Measurements from ENCODE around the gene SNRPD1.
A peak's percentile ranks its signal among the peaks of the same experiment; 100 is the strongest.
"Not testable (repeated sequence)": the region's sequence is repeated elsewhere in the genome, so short reads cannot be mapped to it uniquely, and the experiment has no call there.

SNRPD1 gene

GRCh38 chr18:21638822-21639221 lies 26.7 kb downstream of the SNRPD1 start:
- DNase-seq, result no peak

- not testable (repeated sequence) for DNase-seq
These were observed 28.3 kb downstream of the SNRPD1 start for GRCh38 chr18:21640375-21640774.

- DNase-seq, result no peak
These were observed 38.2 kb downstream of the SNRPD1 start for GRCh38 chr18:21650311-21650710.

- no peak for DNase-seq
These were observed 40.0 kb downstream of the SNRPD1 start for GRCh38 chr18:21652073-21652472.

- DNase-seq, result no peak
These were observed 41.2 kb downstream of the SNRPD1 start for GRCh38 chr18:21653361-21653760.

DNA sequence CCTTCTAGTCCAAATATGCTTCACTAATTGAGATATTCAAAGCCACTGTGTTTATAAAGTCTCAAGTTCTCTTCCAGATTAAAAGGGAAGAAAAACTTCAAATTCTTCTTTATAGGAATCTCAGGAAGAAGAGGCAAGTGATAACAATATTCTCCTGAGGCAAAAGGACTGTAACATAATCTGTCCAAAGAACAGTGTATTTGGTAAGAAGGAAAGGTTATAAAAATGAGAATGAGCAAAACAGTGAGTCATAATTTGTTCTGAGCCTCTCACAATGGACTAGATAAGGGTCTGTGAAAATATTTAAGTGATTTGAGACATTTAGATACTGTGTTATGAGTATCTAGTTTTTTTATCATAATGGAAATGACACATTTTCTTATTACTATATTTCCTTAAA lies 44.3 kb downstream of the SNRPD1 start:
- DNase-seq, result no peak

GRCh38 chr18:21660078-21660477 lies 48.0 kb downstream of the SNRPD1 start:
- no peak for DNase-seq

- no peak for DNase-seq
These were observed 50.5 kb downstream of the SNRPD1 start for GRCh38 chr18:21662581-21662980.

DNA sequence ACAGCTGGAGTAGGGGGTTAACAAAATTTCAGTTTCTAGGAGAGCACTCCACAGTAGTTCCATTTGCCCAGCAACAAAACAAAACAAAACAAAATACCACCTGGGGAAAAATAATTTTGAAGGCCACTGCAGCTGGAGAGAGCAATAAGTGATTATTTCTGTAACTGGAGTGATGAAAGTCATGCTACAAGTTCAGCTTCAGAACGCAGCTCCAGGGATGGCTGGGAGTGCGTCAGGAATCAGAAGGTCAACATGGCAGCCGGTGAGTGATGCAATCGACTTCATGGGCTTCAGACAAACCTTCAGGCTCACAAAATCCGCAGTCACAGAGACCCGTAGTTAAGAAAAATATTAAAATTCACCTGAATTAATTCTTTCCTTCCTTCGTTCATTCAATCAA lies 51.5 kb downstream of the SNRPD1 start:
- DNase-seq, result peak; percentile 2

DNA sequence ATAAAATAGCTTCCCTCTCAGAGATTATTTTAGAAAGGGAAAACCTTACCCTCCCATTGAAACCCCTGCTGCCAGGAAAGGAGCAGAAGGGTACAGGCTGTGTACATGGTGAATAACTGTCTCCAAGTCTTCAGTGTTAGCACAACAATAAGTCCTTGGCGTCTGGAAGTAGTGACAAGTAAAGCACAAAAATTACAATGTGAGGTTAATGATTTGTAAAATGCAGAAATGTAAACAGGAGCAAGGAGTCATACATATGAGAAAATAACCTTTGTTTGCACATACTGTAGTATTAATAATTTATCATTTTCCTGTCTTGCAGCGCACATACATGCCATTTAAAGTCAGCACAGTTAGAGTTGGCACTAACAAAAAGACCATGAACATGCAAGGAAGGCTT lies 52.0 kb downstream of the SNRPD1 start:
- no peak for DNase-seq

GRCh38 chr18:21669736-21670285 lies 57.7 kb downstream of the SNRPD1 start:
- no peak for DNase-seq

DNA sequence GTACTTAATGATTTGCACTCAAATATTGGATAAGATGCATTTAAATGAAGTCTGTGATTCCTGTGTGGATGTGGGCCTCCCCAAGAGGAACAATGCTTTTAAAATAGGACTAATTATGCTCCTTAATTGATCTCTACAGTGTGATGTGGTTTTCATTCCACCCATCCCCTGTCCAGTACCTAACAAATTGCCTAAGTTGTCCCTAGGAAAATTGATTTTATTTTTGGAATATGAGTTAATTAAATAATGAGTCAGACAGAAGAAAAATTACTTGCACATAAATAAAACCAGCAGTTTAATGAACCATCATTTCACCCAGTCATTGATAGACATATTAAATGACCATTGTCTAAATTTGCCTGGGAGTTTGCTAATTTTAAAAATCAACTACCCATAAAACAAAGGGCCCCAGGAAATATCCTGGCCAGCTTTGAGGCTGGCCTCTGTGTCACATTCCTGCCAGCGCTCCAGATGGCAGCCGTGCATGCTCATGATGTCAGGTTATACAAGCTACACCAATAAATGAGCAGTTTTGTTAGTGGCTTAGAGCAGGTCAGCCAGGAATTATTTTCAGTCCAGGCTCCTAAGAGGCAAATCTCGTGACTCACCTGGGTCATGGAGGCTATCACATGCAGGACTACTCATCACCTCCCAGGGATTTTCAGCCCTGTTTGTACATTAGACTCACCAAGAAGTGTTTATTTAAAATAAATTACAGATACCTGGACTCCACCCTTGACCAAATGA lies 60.6 kb downstream of the SNRPD1 start:
- no peak for DNase-seq

GRCh38 chr18:21675354-21675753 lies 63.2 kb downstream of the SNRPD1 start:
- not testable (repeated sequence) for DNase-seq

DNA sequence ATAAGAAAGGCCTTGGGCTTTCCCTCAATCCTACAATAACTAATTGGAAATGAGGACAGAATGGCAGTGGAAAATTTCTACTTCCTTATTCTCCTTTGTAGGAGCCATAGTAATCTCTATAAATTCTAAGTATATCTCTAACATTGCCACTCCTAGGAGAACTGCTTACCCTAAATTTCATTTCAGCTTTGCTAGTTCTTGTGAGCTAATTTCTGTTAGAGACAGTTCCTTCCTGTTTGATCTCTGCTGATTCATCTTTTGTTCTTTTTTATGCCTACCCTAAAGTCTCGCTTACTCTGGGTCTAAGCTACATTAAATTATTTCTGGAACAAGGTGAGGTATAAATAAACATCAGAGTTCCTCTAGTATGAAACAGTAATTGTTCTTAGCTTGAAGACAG lies 66.7 kb downstream of the SNRPD1 start:
- no peak for DNase-seq

- DNase-seq, result no peak
These were observed 68.0 kb downstream of the SNRPD1 start for GRCh38 chr18:21680161-21680560.

DNA sequence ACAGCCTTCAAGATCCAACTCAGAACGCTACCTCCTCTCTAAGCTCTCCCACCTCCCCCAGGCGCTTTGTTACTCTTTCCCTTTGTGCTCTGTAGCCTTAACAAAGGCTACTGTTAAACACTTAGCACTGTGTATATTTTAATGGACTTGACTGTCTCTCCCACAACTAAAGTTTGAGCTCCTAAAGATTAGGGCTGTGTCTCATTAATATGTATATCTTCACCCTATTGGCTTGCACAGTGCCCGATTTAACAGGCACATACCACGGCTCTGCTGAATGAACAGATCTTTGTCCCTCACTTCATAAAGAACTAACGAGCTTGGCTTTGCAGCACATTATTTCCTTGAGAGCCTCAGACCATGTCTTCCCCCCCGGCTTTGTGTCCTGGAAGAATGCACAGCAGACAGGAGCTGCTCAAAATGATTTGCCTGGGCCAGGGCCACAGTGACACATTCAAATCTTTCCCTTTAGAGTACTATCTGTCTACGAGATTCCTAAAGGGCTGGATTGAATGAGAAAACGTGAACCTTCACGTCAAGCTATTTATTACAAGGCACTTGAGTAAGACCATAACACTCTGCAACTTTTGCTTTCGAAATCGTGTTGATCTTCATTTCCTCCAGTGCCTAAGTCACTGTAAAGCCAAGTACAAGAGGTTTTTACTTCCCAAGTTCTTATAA lies 70.4 kb downstream of the SNRPD1 start:
- no peak for DNase-seq
